WI38 (cell line): ENCODE data around the gene AGBL3.

Experiments
- H3K4me3 ChIP-seq: 2 replicates; pipeline ENCODE4 v1.5.1; 2011; ENCODE audit warnings: low read depth, mild to moderate bottlenecking, control low read depth, low read length
- CTCF ChIP-seq: IDR thresholded peaks from 2 replicates; pipeline ENCODE4 v1.5.1; 2012; ENCODE audit warnings: low read depth, mild to moderate bottlenecking, control low read depth, low read length

AGBL3 gene

GRCh38 chr7:135175931-135176330 lies 189.6 kb downstream of the AGBL3 start:
- TF ChIP-seq CTCF = no peak
- no peak overlapping the region for H3K4me3 ChIP-seq

GRCh38 chr7:135177028-135177696 lies 190.9 kb downstream of the AGBL3 start:
- no peak for TF ChIP-seq CTCF
- no peak overlapping the region for H3K4me3 ChIP-seq

GRCh38 chr7:135178364-135178763 lies 192.1 kb downstream of the AGBL3 start:
- no peak overlapping the region for H3K4me3 ChIP-seq
- TF ChIP-seq CTCF = no peak

- no peak overlapping the region for H3K4me3 ChIP-seq
- TF ChIP-seq CTCF = no peak
Observed at GRCh38 chr7:135179321-135179925, 193.1 kb downstream of the AGBL3 start.

GRCh38 chr7:135180122-135180521 lies 193.8 kb downstream of the AGBL3 start:
- no peak for TF ChIP-seq CTCF
- H3K4me3 ChIP-seq = no peak overlapping the region

- no peak overlapping the region for H3K4me3 ChIP-seq
- no peak for TF ChIP-seq CTCF
Observed at GRCh38 chr7:135181261-135181928, 195.1 kb downstream of the AGBL3 start.
